H9 (cell line): ENCODE results near the gene ABCB8. TPM values are rescaled to one million over a fixed set of nuclear protein-coding genes. Genes with fewer than 3 reads are reported as not detected.

Experiments used
- DNase-seq: peaks from one replicate; pipeline ENCODE4 v3.0.0-alpha.2; 2017
- H2AFZ ChIP-seq: one replicate; pipeline ENCODE4 v1.6.1; 2013; ENCODE audit warnings: mild to moderate bottlenecking, low read length, control low read depth, moderate library complexity
- H2AK5ac ChIP-seq: 2 replicates; pipeline ENCODE4 v1.6.1; 2013; ENCODE audit warnings: low read length, control low read depth, mixed read lengths; ENCODE audit not compliant: insufficient read length
- H2BK120ac ChIP-seq: one replicate; pipeline ENCODE4 v1.6.1; 2013; ENCODE audit warnings: low read depth, mild to moderate bottlenecking, low read length, control low read depth, inconsistent platforms; ENCODE audit not compliant: poor library complexity, severe bottlenecking
- H2BK12ac ChIP-seq: 2 replicates; pipeline ENCODE4 v1.6.1; 2013; ENCODE audit warnings: low read length, control low read depth, mixed read lengths, low read depth; ENCODE audit not compliant: insufficient read length
- H2BK15ac ChIP-seq: 2 replicates; pipeline ENCODE4 v1.6.1; 2013; ENCODE audit warnings: low read depth, low read length, control low read depth
- H2BK20ac ChIP-seq: one replicate; pipeline ENCODE4 v1.6.1; 2013; ENCODE audit warnings: low read depth, mild to moderate bottlenecking, low read length, control low read depth, inconsistent platforms; ENCODE audit not compliant: poor library complexity, severe bottlenecking
- H2BK5ac ChIP-seq: 2 replicates; pipeline ENCODE4 v1.6.1; 2013; ENCODE audit warnings: low read length, control low read depth, mixed read lengths; ENCODE audit not compliant: insufficient read length
- H3K14ac ChIP-seq: 2 replicates; pipeline ENCODE4 v1.6.1; 2013; ENCODE audit warnings: low read length, control low read depth; ENCODE audit not compliant: insufficient read depth
- H3K18ac ChIP-seq: 2 replicates; pipeline ENCODE4 v1.6.1; 2013; ENCODE audit warnings: low read depth, mild to moderate bottlenecking, mixed read lengths, low read length, control low read depth; ENCODE audit not compliant: insufficient read length
- H3K23ac ChIP-seq: 2 replicates; pipeline ENCODE4 v1.6.1; 2013; ENCODE audit warnings: low read length, control low read depth, mixed read lengths, low read depth; ENCODE audit not compliant: insufficient read length
- H3K23me2 ChIP-seq: 2 replicates; pipeline ENCODE4 v1.6.1; 2013; ENCODE audit warnings: low read depth, mild to moderate bottlenecking, mixed read lengths, low read length, control low read depth; ENCODE audit not compliant: insufficient read length, poor library complexity, severe bottlenecking
- H3K27ac ChIP-seq: 2 replicates; pipeline ENCODE4 v1.5.1; 2013; ENCODE audit warnings: low read length, control low read depth, mixed read lengths, low read depth; ENCODE audit not compliant: insufficient read length
- H3K27me3 ChIP-seq: 2 replicates; pipeline ENCODE4 v1.6.1; 2013; ENCODE audit warnings: low read length, control low read depth, inconsistent platforms; ENCODE audit not compliant: insufficient read depth
- H3K4ac ChIP-seq: 2 replicates; pipeline ENCODE4 v1.6.1; 2013; ENCODE audit warnings: low read depth, mild to moderate bottlenecking, control low read depth, inconsistent platforms, low read length, moderate library complexity
- H3K4me1 ChIP-seq: 2 replicates; pipeline ENCODE4 v1.6.1; 2013; ENCODE audit warnings: low read length, control low read depth, inconsistent platforms; ENCODE audit not compliant: insufficient read depth
- H3K4me2 ChIP-seq: 2 replicates; pipeline ENCODE4 v1.6.1; 2013; ENCODE audit warnings: low read length, control low read depth, mixed read lengths; ENCODE audit not compliant: insufficient read length, insufficient read depth
- H3K56ac ChIP-seq: 2 replicates; pipeline ENCODE4 v1.6.1; 2013; ENCODE audit warnings: low read depth, mild to moderate bottlenecking, mixed read lengths, low read length, control low read depth; ENCODE audit not compliant: insufficient read length
- H3K79me1 ChIP-seq: 2 replicates; pipeline ENCODE4 v1.6.1; 2013; ENCODE audit warnings: low read depth, mild to moderate bottlenecking, moderate library complexity, low read length, control low read depth, inconsistent platforms; ENCODE audit not compliant: insufficient read depth, poor library complexity, severe bottlenecking
- H3K79me2 ChIP-seq: 2 replicates; pipeline ENCODE4 v1.6.1; 2013; ENCODE audit warnings: low read length, control low read depth, inconsistent platforms; ENCODE audit not compliant: insufficient read depth
- H3K9ac ChIP-seq: 2 replicates; pipeline ENCODE4 v1.6.1; 2013; ENCODE audit warnings: low read length, control low read depth, mixed read lengths; ENCODE audit not compliant: insufficient read length; ENCODE audit errors: extremely low read depth
- H3K9me3 ChIP-seq: one replicate; pipeline ENCODE4 v1.6.1; 2013; ENCODE audit warnings: low read depth, low read length, inconsistent platforms; ENCODE audit not compliant: control insufficient read depth
- H3T11ph ChIP-seq: one replicate; pipeline ENCODE4 v1.6.1; 2013; ENCODE audit warnings: mild to moderate bottlenecking, low read length, control low read depth, inconsistent platforms
- H4K20me1 ChIP-seq: one replicate; pipeline ENCODE4 v1.6.1; 2013; ENCODE audit not compliant: control insufficient read depth, insufficient read length, insufficient read depth
- H4K5ac ChIP-seq: 2 replicates; pipeline ENCODE4 v1.6.1; 2013; ENCODE audit warnings: low read depth, mild to moderate bottlenecking, mixed read lengths, low read length, control low read depth; ENCODE audit not compliant: insufficient read length
- H4K8ac ChIP-seq: replicated peaks from 2 replicates; pipeline ENCODE4 v1.6.1; 2013; ENCODE audit warnings: low read length, control low read depth, mixed read lengths, low read depth; ENCODE audit not compliant: insufficient read length
- H4K91ac ChIP-seq: 2 replicates; pipeline ENCODE4 v1.6.1; 2013; ENCODE audit warnings: low read depth, mild to moderate bottlenecking, moderate library complexity, mixed read lengths, low read length, control low read depth; ENCODE audit not compliant: insufficient read length
- H3K27ac Mint-ChIP-seq, 3 experiments: 2 replicates in 2 of 3; 3 replicates in 1 of 3; pipeline ENCODE4 v1.8.0; 2020 to 2021; ENCODE audit warnings: mixed read lengths in 3 of 3, mild to moderate bottlenecking in 1 of 3, moderate library complexity in 1 of 3
- H3K27me3 Mint-ChIP-seq: 2 replicates; pipeline ENCODE4 v1.8.0; 2021; ENCODE audit warnings: low read depth, mild to moderate bottlenecking, moderate library complexity, mixed read lengths
- H3K36me3 Mint-ChIP-seq, 3 experiments: 2 replicates in 2 of 3; 3 replicates in 1 of 3; pipeline ENCODE4 v1.8.0; 2020 to 2021; ENCODE audit warnings: low read depth in 3 of 3, mixed read lengths in 3 of 3; ENCODE audit not compliant: insufficient read depth in 1 of 3
- H3K4me1 Mint-ChIP-seq, 2 experiments: 2 replicates each; pipeline ENCODE4 v1.8.0; 2020; ENCODE audit warnings: mixed read lengths in 2 of 2
- H3K4me3 Mint-ChIP-seq, 2 experiments: 2 replicates in 1 of 2; 3 replicates in 1 of 2; pipeline ENCODE4 v1.8.0; 2020 to 2021; ENCODE audit warnings: mild to moderate bottlenecking in 2 of 2, mixed read lengths in 2 of 2, moderate library complexity in 1 of 2
- H3K9me3 Mint-ChIP-seq, 2 experiments: 2 replicates in 1 of 2; 3 replicates in 1 of 2; pipeline ENCODE4 v1.8.0; 2020; ENCODE audit warnings: mild to moderate bottlenecking in 2 of 2, mixed read lengths in 2 of 2, moderate library complexity in 1 of 2
- WGBS: extraction: QIAGEN DNeasy Blood & Tissue Kit; methylation state at CpG from one replicate; pipeline ENCODE4 v1.1.7; 2013; ENCODE audit warnings: missing lambda C conversion rate, low lambda C conversion rate, mixed read lengths; ENCODE audit not compliant: insufficient read length; ENCODE audit errors: extremely low coverage; 5-methylcytosine and 5-hydroxymethylcytosine counted together
- total RNA-seq: library from RNA; stranded (reverse); gene quantifications from 2 replicates; pipeline ENCODE4 v1.2.1, GENCODE V29; 2021
- TF ChIP-seq, protein P1 (sequence below): fragments of 200-600 bp; sonication (generic); conservative IDR thresholded peaks from 3 replicates; pipeline ENCODE4 v1.8.0; 2021; ENCODE audit warnings: antibody characterized with exemption, mild to moderate bottlenecking

Gene ABCB8
- total RNA-seq, 1 experiment from 2014 or later: 22.1 TPM

DNA sequence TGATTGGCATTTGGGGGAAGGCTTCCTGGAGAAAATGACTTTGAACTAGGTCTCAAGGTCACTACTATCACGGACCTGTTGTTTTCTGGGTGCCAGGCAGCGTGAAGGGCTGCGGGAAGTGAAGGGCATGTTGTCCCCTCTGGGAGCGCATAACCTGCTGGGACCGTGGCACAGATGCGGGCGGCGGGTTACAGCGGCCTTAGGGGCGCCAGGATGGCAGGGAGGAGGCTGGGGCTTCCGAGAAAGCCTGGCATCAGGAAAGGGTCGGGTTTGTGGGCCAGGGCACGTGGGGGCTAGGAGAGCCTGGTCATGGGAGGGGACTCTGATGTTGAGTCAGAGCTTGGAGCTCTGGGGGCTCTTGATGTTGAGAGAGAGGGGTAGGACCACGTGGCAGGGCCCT lies 37.3 kb downstream of the ABCB8 start:
- H3K79me1 ChIP-seq: no peaks in the 10 kb centered on the region
- H4K8ac ChIP-seq: no peak overlapping the region
- peaks cover 4% of the 10 kb centered on the region; the same call in 1 of the 2 replicates for H3K4me1 ChIP-seq
- peaks cover 14% of the 10 kb centered on the region for H3K23me2 ChIP-seq
- H3K27ac ChIP-seq: no peak overlapping the region
- no peak overlapping the region for H3K4me2 ChIP-seq
- TF ChIP-seq, protein P1, sequence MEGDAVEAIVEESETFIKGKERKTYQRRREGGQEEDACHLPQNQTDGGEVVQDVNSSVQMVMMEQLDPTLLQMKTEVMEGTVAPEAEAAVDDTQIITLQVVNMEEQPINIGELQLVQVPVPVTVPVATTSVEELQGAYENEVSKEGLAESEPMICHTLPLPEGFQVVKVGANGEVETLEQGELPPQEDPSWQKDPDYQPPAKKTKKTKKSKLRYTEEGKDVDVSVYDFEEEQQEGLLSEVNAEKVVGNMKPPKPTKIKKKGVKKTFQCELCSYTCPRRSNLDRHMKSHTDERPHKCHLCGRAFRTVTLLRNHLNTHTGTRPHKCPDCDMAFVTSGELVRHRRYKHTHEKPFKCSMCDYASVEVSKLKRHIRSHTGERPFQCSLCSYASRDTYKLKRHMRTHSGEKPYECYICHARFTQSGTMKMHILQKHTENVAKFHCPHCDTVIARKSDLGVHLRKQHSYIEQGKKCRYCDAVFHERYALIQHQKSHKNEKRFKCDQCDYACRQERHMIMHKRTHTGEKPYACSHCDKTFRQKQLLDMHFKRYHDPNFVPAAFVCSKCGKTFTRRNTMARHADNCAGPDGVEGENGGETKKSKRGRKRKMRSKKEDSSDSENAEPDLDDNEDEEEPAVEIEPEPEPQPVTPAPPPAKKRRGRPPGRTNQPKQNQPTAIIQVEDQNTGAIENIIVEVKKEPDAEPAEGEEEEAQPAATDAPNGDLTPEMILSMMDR: no peak
- no peak overlapping the region for H4K91ac ChIP-seq
- H3K23ac ChIP-seq: no peak overlapping the region
- no peak overlapping the region for H2BK120ac ChIP-seq
- no peak overlapping the region for H2AFZ ChIP-seq
- H2BK12ac ChIP-seq: no peak overlapping the region
- H3K9ac ChIP-seq: no peak overlapping the region
- H3K27ac Mint-ChIP-seq: peak overlapping the region in 2 of 3 experiments; percentile 46 to 70; a peak in 1 of 7 replicates
- peaks cover 28 to 33% of the 10 kb centered on the region in 2 experiments for H3K4me1 Mint-ChIP-seq
- no peaks in the 10 kb centered on the region for H3K79me2 ChIP-seq
- no peak overlapping the region for H2BK5ac ChIP-seq
- H3K27me3 Mint-ChIP-seq: no peaks in the 10 kb centered on the region
- no peaks in the 10 kb centered on the region for H4K20me1 ChIP-seq
- H3K4me3 Mint-ChIP-seq: no peak overlapping the region; a peak in 1 of 5 replicates
- H2BK20ac ChIP-seq: no peak overlapping the region
- no peak for DNase-seq
- H3K14ac ChIP-seq: no peak overlapping the region
- H2AK5ac ChIP-seq: no peak overlapping the region
- no peak overlapping the region for H3K18ac ChIP-seq
- no peak overlapping the region for H3K4ac ChIP-seq
- H3K9me3 ChIP-seq: no peaks in the 10 kb centered on the region
- no peak overlapping the region for H3K56ac ChIP-seq
- H3K27me3 ChIP-seq: no peaks in the 10 kb centered on the region
- H3K9me3 Mint-ChIP-seq: no peaks in the 10 kb centered on the region; a peak in 2 of 5 replicates
- WGBS: no CpG with 5 or more reads among the region's 14 CpGs
- peaks cover 31 to 55% (median 50%) of the 10 kb centered on the region in 3 experiments; a peak in 6 of 7 replicates for H3K36me3 Mint-ChIP-seq
- no peak overlapping the region for H4K5ac ChIP-seq
- no peak overlapping the region for H2BK15ac ChIP-seq
- H3T11ph ChIP-seq: no peak overlapping the region
